GM19023 (cell line): ENCODE data around the gene CCDC197.

ENCODE experiments used
- ATAC-seq: cut with Tn5 transposase; IDR thresholded peaks from one replicate; pipeline ENCODE4 v1.9.1; 2021; ENCODE audit warnings: mild to moderate bottlenecking, moderate library complexity; ENCODE audit not compliant: unreplicated experiment

CCDC197 gene

DNA sequence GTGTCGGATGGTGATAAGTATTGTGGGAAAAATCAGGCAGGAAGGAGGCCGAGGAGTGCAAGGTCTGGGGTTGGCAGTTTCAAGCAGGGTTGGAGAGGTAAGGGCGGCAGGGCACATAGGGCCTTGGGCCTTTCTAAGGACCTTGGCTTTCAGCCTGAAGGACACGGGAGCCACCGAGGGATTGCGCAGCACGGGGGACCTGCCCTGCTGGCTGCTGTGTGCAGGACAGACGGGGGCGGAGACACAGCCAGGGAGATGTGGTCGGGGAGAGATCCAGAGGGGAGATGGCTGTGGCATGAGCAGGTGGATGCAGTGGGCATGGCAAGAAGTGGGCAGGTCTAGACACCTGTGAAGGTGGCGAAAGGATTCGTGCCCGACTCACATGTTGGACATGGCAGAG lies 43.7 kb downstream of the CCDC197 start:
- ATAC-seq: no peak

DNA sequence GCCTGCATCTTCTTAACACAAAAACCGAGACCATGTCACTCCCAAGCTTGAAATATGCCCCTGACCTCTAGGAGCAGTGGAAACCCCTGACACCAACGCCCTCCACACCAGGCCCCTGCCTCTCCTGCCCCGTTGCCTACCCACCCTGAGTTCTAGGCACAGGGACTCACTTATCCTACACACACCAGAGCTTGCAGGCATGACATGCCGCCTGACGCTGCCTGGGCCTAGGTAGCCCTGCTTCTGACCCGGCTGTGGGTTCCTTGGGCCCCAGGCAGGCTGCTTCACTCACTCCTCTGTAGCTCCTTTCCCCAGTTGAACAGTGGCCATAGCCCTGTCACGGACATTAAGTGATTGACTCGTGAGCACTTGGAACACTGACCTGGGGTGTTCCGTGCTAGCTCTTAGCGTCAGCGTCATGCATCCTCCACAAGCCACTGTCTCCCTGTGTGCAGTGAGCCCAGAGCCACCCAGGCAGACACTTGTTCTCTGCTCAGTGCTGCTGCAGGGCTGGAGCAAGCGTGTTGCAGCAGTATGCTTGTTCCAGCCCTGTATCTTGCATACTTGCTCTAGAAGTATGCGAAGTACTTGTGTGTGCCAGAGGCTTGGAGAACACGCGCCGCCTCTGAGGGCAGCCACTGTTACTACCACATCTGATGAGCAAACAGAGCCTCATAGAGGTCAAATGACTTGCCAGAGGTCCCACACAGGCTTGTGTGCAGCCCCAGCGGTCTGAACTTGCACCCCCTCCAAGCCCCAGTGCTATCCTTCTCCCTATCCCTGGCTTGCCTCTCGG lies 44.6 kb downstream of the CCDC197 start:
- no peak for ATAC-seq

DNA sequence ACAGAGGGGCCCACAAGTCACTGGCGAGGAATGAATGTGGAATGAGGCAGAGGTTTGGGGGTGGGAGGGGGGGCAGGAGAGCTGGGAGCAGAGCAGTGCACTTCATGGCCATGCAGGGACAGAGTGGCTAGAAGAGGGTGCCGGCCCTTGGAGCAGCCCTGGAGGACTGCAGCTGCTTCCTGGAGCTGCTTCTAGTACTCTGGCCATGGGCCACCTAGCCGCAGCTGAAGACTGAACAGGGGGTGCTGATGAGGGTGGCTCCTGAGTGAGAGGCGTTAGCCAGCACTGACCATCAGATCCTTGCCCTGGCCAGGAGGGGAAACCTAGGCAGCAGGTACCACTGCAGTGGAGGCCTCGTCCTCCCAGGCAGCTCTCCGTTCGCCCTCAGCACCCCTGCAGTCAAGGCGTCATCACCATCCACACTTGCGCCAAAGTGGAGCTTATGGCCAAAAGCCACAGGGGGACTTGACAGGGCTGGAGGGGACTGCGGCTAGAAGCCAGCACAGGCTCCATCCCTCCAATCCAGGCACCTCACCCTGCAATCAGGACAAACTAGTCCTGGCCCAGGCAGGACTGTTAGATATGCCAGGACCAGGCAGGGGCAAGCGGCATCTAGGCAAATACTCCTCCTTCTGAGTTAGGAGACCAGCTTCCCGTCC lies 45.5 kb downstream of the CCDC197 start:
- ATAC-seq: no peak

DNA sequence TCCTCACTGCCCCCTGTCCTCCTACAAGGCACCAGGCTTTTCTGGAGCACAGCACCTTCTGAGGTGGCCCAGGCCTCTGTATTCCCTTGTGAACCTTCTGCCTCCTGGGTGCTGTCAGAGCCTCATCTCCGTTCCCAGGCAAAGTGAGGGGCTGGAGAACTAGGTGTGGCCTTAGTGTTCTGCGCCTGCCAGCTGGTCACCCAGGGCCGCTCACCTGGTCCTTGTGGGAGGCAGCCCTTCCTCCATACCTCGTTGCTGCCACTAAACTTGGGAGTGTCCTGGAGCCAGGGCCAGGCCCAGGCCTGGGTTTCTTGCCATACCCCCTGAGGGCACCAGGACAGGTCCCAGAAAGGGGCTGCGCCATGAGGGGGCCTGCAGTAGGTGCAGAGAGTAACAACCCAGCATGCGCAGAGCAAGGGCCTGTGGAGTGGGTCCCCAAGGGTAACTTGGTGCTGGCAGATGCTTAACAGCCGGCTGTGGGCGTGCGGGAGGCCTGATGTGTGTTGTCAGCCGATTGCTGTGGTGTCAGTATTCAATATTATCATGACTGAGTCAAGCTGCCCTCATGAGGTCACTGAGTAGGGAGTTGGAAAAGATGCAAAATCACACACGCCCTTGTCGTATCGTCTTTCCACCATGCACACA lies 46.1 kb downstream of the CCDC197 start:
- no peak for ATAC-seq

DNA sequence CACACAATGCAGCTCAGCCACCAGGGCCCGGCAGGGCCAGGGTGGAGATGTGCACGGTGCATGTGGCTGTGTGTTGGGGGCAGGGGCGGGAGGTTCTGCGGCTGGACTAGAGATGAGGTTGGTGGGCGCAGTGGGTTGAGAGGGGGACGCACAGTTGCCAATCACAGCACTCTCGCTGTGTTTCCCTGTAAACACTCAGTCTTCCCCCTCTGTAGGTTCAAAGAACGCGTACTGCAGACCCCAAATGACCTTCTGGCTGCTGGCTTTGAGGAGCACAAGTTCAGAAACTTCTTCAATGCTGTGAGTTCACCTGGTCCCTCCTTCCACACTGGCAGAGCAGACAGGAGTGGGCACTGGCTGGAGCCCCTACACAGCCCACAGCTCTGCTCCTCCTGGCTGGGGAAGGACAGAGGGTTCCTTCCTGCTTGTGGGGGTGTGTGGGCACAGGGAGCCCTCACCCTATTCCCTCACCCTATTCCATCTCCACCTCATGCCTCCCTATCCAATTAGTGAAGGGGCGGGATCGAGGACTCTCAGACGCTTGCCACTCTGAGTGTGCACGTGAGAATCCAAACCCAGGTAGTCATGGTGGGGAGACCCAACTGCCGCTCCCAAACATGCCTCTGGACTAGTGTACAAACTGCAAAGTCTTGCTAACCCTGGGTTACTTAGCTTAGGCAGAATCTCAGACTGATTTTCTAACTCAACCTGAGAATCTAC lies 46.8 kb downstream of the CCDC197 start:
- ATAC-seq: no peak

DNA sequence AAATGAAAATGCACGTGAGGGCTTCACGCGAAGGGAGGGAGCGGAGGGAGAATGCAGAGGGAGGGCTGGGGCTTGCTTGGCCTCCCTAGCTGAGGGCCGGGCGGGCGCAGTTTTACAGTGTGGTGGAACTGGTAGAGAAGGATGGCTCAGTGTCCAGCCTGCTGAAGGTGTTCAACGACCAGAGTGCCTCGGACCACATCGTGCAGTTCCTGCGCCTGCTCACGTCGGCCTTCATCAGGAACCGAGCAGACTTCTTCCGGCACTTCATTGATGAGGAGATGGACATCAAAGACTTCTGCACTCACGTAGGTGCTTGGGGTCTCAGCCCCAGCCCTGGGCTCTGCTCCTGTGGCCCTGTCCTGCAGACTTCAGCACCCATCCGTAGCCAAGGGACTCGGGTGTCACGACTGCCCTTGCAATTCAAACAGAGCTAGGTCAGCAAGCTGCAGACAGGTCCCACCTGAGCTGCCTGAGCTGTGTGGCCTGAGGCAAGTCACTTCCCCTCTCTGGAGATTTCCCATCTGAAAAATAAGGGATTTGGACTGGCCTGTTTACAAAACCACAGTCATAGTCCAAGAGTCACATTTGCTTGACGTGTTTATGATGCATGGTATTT lies 47.5 kb downstream of the CCDC197 start:
- no peak for ATAC-seq

DNA sequence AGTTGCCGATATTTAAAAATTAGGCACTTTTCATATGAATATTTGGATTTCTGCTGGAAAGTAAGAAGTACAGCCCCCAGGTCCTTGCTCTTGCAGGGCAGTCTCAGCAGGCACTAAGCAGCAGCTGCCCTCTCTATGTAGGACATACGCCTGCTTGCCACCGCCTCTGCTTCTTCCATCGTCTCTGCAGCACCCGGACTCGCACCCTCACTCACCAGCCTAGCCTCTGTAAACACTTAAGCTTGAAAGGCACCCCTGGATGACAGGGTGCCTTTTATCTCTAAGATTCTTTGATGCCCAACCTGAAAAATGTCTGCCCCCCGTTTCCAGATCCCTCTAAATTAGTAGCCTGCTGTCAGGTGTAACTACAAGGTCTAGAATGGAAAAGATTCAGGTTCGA lies 48.0 kb downstream of the CCDC197 start:
- no peak for ATAC-seq

DNA sequence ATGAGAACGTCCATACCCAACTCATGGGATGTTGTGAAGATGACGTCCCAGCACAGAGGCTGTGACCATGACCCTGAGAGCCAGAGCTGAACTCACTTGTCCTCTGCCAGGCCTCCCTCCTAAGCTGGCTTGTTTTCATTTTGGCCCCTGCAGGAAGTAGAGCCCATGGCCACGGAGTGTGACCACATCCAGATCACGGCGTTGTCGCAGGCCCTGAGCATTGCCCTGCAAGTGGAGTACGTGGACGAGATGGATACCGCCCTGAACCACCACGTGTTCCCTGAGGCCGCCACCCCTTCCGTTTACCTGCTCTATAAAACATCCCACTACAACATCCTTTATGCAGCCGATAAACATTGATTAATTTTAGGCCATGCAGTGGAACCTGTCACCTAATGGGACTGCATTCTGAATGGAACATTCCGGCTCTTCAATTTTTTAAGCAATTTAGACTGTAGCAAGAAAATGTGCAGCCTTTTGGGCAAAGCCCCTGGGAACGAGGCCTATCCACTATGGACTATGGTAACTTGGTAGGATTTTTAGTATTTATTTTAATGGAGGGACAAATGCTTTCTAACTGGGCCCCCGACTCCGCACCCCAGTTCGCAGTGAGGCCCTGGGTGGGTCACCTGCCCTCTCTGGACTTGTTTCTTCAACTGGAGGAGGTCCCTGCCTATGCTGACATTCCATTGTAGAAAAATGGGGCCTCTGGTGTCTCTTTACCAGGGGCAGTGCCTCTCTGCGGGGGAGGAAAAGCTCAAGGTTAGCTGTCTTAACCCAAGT lies 48.7 kb downstream of the CCDC197 start:
- ATAC-seq: no peak

DNA sequence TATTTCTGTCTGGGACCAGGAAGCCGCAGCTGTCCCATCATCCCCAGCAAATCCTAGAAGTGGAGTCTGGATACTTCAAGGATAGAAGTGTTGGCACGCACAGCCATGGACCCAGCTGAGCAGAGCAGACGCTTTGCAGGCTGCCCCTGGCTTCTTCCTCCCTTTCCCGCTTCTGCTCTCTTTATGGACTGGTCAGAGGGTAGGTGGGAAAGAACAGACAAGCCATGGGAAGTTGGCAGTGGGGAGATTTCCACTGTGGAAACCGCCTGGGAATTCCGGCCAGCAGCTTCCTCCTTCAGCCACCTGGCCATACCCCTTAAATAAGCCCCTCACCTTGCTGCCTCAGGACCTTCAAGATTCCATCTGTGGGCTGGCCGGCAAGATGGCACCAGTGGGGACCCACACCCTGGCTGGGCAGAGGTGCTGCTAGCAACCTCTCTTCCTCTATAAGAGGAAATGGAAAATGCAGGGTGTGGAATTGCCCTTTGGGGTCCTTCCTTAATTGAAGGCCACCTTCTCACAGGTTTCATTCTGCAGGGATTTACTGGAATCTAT lies 49.7 kb downstream of the CCDC197 start:
- ATAC-seq: no peak

DNA sequence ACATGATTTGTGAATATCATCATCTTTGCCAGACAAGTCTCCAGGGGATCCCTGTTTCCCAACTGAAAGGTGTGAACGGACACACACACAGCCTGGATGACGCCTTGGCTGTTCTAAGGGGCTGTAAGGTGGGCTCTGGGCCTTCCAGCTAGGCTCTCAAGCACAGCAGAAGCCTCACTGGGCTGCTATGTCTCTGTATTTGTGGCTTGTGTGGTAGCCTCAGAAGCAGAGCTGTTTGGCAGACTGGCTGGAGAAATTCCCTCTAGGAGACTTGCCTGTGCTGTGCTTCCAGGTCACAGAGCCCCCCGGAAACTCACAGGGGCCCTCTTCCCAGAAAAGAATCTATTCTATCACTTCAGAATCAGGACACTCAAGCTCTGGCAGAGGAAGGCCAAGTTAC lies 50.5 kb downstream of the CCDC197 start:
- no peak for ATAC-seq

DNA sequence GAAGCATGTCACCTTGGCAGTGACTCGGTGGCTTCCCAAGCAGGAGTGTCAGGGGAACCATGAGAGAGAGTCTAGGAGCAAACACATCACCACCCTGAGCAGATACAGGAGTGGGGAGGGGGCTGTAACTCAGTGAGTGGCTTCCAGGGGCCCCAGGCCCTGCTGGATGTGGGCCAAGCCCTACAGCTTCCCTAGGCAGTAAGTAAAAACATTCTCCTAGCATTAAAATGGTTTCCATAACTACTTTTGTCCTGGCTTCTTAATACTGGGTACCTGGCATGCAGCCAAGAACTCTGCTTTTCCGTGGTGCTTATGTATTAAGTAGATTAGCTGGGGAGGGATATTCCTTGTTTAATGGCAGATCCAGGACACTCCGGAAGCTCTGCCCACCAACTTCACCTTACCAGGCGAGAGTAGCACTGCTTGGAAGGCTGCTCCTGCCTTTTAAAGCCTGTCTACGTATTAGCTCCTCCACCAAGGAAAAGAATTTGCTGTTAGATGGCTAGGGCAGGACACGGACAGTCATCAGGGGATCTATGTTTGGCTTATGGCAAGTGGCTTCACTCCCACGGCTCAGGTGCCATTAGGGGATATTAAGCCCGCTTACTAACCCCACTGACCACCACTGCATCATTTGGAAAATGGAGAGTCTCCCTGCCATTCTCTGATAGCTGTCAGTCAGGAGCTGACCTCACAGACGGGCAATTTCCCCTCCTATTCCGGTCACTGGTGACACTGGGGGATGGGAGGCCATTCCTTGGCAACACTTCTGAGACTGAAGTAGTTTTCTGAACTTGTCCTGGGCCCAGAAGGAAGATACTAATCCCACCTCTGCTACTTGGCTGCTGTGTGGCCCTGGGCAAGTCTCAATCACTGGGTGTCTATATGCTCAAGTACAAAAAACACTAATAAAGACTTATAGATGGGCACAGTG lies 51.9 kb downstream of the CCDC197 start:
- no peak for ATAC-seq

DNA sequence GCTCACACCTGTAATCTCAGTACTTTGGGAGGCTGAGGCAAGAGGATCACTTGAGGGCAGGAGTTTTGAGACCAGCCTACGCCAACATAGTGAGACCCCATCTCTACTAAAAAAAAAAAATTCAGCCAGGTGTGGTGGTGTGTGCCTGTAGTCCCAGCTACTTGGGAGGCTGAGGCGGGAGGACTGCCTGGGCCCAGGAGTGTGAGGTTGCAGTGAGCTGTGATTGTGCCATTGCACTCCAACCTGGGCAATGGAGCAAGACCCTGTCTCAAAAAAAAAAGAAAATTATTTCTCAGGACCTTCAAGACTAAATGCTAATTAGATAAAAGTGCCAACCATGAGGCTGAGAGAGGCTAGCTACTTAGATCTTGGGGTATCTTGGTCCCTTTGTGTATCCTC lies 52.5 kb downstream of the CCDC197 start:
- no peak for ATAC-seq

DNA sequence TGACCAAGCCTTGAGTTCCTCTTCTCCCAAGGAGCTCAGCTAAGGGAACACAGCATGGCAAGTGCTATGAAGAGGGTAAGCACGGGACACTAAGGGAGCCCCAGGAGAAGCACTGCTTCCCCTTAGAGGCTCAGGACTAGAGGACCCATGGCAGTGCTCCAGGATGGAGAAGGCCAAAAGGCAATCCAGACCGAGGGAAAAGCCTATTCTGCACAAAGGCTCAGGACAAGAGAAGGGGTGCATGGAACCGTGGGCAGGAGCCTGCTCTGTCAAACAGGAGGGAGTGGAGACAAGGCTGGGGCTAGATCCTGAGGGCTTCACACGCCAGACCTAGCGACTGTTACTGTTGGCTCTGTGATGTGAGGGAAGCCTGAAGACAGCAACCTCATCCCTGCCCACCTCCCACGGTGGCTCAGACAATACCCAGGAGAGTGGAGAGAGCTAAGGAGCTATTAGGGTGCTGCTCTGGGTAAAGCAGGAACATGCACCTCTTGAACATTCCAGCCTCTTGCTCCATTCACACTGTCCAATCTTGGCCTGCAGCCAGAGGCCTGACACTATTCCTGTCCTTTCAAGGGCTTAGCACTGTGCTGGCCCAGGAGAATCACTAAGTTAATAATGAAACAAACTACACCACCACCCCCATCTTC lies 53.3 kb downstream of the CCDC197 start:
- no peak for ATAC-seq

DNA sequence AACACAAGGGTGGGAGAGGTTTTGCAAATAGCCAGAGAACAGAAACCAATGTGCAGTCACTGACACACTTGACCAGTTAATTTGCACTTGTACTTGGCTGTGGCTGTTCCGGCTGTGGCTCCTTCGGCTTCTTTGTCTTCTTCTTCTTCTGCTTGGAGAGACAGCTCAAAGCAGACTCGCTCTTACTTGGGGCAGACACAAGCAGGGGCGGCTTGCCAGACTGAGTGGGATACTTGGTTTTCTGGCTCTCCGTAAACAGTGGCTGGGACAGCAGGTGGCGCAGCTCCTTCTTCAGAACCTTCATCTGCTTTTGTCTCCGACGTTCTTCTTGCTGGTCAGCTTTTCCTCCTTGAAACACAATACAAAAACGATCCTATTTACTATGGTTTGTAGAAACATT lies 54.0 kb downstream of the CCDC197 start:
- ATAC-seq: no peak

DNA sequence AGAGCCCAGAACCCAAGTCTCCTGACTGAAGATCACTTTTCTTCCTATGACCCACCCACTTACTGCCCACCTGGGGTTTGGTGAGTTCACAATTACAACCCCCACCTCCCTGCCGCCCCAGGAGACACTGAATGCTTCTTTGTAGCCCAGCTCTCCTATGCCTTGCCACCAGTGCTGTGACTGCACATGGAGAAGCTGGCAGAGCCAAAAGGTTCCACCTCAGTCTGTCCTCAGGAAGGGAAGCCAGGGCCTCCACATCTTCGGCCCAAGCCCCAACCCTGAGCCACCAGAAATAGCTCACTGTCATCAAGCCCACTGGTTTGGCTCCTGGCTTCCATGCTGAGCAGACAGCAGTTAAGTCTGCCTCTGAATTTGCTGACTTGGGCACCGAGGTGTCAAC lies 54.7 kb downstream of the CCDC197 start:
- ATAC-seq: no peak

DNA sequence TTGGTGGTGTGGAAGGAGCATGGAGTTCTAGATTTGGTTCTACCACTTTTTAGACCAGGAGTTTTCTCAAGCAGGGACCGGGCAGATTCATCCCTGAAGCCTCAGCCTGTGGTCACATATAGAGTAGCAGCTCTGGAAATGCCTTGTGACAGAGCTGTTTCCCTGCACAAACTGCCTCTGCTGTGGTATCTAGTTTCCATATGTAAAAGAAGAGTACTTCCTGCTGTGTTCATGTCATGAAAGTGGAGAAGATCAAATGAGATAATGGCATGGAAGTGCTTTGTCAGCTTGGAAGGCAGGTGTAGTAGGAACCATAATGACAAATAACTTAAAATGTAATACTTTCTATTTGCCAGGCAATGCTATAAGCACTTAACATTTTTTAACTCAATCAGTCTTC lies 55.1 kb downstream of the CCDC197 start:
- no peak for ATAC-seq

DNA sequence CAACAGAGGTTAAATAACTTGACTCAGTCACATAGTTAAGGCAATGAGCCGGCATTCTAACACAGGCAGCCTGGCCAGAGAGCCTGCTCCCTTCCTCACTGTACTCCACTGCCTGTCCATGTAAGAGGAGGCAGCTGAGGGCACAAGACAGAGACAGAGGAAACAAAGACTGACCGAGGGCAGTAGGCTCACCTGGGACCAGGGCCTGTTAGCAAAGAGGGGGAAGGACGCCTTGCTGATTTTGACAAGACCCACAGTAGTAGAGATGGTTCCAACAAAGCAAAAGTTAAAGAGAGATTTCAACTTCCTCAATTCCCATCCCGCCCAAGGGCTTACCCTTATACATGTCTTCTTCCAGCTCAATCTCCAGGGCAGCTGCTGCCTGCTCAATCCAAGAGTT lies 55.6 kb downstream of the CCDC197 start:
- ATAC-seq: no peak

DNA sequence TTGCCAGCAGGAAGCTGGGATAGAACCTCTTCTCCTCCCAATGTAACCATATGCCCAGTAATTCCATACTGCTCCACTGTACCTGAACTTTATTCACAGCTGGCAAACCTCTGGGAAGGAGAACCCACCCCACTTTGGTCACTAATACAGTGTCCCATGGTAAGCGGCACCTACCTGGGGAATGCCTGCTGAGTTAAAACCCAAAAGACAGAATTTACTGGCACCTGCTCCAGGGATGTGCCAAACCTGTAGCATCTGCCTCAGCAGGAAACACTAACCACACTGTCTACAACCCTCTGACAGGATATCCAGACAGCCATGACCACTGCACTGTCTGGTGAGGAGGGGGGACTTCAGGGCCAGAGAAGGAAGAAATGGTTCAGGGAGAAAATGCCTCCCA lies 57.3 kb downstream of the CCDC197 start:
- no peak for ATAC-seq
